GM12873 (cell line): ENCODE results near the gene ASB4.

Experiments
- TF ChIP-seq, protein P1 (sequence below): IDR thresholded peaks from 2 replicates; pipeline ENCODE4 v1.5.1; 2012; ENCODE audit warnings: low read depth, mild to moderate bottlenecking, moderate library complexity, low read length, control low read depth; ENCODE audit not compliant: insufficient read depth; ENCODE audit errors: missing control alignments

Gene ASB4

DNA sequence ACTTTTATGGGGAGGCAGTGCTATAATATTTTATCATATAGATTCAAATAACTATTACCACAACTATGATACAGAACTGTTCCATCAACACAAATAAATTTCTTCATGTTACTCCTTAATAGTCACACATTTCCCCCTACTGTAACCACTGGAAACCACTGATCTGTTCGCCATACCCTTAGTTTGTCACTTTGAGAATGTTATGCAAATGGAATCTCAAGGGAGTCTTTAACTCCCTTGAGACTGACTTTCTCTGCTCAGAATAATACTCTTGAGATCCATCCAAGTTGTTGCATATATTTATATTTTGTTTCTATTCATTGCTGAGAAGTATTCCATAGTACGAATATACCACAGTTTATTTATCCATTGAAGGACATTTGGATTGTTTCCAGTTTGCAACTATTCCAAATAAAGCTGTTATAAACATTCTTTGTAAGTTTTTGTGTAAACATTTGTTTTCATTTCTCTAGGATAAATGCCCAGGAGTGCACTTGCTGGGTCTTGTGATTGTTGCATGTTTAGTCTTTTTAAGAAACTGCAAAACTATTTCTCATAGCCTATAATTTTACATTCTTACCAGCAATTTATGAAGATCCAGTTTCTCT lies 31.2 kb upstream of the ASB4 start:
- TF ChIP-seq, protein P1, sequence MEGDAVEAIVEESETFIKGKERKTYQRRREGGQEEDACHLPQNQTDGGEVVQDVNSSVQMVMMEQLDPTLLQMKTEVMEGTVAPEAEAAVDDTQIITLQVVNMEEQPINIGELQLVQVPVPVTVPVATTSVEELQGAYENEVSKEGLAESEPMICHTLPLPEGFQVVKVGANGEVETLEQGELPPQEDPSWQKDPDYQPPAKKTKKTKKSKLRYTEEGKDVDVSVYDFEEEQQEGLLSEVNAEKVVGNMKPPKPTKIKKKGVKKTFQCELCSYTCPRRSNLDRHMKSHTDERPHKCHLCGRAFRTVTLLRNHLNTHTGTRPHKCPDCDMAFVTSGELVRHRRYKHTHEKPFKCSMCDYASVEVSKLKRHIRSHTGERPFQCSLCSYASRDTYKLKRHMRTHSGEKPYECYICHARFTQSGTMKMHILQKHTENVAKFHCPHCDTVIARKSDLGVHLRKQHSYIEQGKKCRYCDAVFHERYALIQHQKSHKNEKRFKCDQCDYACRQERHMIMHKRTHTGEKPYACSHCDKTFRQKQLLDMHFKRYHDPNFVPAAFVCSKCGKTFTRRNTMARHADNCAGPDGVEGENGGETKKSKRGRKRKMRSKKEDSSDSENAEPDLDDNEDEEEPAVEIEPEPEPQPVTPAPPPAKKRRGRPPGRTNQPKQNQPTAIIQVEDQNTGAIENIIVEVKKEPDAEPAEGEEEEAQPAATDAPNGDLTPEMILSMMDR = no peak

DNA sequence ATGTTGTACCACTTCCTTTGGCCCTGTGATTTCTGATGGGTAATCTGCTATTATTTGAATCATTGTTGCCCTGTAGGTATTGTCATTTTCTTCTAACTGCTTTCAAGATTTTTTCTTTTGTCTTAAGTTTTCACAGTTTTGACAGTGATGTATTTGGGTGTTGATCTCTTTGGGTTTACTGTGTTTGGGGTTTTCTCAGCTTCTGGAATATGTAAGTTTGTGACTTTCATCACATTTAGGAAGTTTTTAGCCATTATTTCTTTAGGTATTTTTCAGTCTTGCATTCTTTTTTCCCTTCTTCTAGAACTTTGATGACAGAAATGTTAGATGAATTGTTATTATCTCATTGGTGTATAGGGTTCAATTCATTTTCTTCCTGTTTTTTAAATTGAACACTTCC lies 27.8 kb upstream of the ASB4 start:
- TF ChIP-seq, protein P1 = no peak

DNA sequence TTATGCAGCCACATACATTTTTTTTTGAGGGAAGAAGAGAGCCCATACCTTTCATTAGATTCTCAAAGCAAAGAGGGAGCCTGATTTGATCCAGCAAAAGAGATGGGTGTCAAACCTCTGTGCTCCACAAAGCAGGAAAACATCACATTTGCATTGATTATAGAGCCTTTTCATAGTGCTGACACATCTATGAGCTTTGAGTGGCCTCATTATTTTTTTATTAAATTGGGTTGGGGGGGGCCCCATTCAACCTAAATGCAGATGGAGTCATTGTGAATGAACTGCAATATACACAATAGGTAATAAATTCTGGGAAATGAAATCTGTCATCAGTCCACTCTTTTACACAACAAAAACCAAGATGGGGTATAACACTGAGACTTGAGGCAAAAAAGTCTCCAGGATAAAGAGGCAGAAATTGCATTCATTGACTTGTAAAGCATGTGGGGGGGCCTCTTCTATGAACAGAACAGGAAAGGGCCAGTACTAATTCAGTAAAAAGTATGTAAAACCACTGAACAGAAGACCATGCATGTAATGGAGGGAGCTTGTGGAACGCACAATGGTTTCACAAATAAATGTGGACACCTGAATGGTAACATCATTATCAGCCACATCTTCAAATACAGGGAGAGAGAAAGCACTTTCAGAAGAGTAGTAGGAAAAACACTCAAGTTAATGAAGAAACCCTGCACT lies 17.7 kb upstream of the ASB4 start:
- TF ChIP-seq, protein P1 = no peak

DNA sequence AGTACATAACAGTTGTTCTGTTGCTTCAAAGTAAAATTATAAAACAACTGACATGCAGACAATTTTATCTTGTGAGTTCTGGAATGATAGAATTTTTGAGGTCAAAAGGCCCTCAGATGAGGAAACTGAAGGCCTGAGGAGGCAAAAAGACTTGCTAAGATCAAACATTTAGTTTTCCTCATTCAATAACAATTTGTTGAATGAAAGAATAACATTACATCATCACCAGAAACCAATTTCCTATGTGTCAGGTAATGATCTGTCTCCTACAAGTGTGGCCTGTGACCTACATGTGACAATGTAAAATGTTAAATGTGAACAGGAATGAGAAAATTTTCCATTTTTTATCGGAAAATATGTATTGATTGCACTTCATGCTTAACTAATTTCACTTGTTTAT lies 16.6 kb upstream of the ASB4 start:
- TF ChIP-seq, protein P1 = no peak

DNA sequence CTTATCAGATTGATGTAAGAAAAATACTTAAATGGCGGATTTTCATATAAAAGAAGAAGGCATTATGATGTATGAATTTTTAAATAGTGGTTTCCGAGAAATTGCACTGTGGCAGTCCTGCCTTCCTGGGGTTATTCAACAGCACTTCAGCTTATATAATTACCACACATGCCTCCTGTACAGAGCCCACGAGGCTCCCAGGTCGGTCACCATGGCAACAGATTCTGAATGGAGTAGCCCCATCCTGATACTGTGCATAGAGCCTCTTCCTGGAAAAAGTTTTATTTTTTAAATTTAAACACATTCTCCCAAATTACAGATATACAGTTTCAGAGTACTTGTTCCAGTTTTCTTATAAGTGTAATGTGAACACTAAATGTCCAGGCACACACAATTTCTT lies 15.9 kb upstream of the ASB4 start:
- TF ChIP-seq, protein P1 = no peak

DNA sequence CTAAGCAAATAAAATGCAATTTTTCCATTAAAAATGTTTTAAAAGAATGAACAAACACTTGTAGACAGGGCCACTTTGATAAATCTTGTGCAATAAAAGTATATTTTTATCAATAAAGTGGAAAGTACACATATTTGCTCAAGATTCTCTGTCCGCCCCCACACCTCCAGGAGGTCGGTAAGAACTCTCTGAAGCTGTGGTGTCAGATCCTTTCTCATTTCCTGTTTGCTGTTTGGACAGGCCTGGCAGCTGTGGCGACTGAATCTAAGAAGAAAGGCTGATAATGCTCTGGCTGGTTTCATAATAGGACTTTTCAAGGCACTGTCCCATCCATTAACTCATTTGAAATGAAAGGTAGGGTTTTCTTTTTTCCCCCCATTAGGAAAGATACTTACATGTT lies 15.3 kb upstream of the ASB4 start:
- TF ChIP-seq, protein P1 = no peak

DNA sequence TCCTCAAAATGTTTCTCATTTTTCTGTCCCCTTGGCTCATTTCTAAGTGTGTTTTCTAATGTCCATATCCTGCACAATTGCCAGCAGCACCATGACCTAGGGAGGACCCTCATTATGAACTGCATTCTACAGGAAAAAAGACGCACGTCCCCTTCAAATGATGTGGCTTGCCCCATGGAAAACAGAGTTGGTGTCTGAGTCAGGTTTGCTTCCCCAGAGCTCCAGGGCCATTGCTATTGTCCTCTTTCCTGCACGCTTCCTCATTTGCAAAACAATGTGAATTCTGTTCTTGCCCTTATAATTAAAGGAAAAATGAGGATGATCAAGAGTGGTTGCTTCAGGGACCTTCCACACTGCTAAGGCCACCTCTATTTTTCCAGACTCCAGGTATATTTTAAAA lies 14.7 kb upstream of the ASB4 start:
- TF ChIP-seq, protein P1 = no peak
